Non-pigmented ciliary epithelial cell (primary cell): ENCODE measurements around the gene CCT3.
"Not testable (repeated sequence)": the region's sequence is repeated elsewhere in the genome, so short reads cannot be mapped to it uniquely, and the experiment has no call there.

Source experiments
- DNase-seq: peaks from one replicate; pipeline ENCODE4 v3.0.0-alpha.2; 2010; ENCODE audit warnings: low read depth

Gene CCT3

DNA sequence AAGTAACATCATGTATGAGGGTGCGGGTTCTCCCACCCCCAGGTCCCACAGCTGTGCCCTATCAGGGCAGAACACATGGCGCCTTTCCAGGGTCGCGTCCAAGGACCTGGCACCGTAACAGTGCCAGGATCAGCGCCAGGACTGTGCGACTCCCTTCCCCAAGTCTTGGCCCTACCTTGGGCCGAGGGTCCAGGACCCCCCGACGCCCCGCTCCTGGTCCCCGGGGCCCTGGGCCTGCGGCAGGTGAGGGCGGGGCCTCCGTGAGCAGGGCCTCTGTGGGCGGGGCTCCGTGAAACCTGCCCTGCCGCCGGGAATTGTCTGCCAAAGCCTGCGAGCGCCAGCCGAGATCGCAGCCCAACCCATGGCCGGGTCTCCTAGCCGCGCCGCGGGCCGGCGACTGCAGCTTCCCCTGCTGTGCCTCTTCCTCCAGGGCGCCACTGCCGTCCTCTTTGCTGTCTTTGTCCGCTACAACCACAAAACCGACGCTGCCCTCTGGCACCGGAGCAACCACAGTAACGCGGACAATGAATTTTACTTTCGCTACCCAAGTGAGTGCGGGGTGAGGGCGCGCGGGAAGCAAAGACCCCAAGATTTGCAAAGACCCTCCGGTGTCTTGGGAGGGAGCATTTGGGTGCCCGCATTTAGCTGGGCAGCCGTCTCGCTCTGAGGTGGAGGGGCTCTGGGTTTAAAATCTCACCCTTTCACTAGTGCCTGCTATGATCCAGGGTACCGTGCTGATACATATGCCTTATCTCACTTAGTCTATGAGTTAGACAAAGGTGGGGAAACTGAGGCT lies 31.0 kb upstream of the CCT3 start, which contains the start of gene RHBG:
Gene RHBG (plus strand): TSS at position 323 of the 796 bp plus-strand sequence. CDS start 39 bp downstream, at position 362.
- no peak for DNase-seq

DNA sequence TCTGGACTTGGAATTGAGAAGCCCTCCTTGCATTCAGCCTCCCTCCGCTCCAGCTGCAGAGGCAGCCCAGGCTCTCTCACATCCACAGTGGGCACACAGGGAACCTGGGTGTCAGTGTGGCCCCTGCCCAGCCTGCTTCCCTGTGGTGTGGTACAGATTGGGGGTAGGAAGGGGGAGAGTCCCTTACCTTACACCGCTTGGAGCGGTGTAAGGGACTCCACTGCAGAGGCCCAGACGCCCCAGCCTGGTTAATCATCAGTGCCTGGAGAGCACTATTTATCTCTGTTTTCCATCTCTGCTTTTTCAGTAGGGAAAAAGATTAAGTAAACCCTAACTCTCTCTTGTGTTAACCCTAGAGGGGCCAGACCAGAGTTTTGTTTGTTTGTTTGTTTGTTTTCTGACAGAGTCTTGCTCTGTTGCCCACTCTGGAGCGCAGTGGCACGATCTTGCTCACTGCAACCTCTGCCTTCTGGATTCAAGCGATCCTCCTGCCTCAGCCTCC lies 30.1 kb upstream of the CCT3 start:
- DNase-seq: no peak

DNA sequence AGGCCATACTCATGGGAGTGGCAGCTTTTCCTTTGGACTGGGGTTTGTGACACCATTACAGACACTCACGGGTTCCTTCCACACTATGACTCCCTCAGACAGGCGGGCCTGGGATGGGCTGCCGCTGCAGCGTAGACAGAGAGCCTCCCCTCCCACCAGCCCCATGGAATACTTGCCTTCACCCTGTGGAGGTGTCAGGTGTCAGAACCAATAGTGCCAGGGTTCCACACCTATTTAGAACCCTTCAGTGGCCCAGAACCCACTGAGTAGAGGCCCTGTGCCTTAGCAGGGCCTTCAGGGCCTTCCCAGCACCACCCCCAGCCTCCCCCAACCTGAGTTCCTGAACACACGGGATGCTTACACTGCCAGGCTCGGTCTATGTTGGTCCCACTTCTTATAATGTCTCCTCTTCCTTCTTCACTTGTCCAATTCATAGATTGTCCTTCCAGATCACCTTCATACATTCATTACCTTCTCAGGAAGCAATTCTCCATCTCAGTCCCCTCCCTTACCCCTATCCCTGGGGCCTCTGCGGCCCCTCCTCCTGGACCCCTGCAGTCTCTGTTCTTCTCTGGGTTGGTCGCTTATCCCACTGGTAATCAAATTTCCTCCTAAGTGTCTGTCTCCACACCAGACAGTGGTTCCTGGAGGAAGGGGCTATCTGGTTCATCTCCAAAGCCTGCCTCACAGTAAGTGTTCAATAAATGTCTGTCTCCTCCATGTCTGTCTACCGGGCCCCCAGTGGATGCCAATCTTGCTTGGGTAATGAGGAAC lies 29.5 kb upstream of the CCT3 start:
- DNase-seq: no peak

DNA sequence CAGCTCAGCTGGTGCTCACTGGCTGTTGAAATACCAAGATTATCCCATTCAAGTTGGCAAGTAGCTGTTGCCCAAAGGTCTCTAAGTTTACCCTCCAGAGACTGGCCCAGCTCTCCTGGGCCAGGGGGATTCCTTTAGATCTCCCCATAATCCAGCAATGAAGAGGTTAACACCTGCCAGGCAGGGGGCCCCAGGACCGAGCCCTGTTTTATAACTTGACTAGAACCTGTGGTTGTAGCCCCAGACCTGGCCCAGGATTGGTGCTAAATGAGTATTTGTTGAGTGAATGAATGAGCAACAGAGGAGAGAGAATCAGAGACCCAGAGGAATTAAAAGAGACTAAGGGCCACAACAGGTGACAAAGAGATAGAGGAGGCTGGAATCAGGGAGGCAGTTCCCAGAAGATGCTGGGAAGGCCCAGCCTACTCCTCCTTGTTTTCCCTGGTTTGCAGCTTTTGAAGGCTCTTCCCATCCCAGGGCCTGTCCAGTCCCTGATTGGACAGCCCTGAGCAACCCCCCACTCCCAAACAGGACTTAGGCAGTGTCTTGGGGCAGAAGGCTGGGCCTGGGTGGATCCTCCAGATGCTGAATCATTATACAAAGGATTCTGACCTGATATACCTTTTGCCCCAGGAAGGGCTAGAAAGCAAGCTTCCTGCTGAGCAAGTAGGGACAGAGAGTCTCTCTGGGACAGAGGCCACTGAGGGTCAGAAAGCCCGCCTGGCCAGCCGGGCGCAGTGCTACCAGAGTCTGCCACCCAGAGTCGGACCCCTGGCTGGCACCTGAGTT lies 28.5 kb upstream of the CCT3 start:
- no peak for DNase-seq

DNA sequence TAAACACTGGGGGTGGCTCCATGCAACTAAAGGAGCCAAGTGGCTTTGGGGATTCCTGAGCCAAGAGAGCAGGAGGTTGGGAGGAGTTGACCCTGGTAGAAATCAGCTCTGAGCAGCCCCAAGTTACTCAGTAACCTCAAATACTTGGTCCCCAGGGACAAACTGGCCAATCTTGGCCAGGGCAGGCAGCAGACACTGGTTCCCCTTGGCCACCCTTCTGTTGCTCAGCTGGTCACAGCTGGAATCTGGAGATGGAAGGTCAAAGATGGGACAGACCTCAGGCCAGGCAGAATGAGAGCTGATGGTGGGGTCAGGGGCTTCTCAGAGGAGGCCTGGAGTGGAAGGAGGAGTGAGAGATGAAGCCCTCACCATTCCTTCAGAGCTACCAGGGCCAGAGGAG lies 27.7 kb upstream of the CCT3 start:
- DNase-seq: no peak

DNA sequence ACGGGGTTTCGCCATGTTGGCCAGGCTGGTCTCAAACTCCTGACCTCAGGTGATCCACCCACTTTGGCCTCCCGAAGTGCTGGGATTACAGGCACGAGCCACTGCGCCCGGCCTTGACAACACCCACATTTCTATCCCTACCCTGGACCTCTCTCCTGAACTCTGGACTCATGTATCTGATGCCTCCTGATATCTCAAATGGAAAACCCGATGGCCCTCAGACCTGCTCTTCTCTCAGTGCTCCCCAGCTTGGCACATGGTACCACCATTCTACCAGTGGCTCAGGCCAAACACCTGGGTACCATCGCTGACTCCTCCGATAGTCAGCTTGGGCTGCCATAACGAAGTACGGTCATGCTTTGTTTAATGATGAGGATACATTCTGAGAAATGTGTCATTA lies 22.4 kb upstream of the CCT3 start:
- DNase-seq: no peak

DNA sequence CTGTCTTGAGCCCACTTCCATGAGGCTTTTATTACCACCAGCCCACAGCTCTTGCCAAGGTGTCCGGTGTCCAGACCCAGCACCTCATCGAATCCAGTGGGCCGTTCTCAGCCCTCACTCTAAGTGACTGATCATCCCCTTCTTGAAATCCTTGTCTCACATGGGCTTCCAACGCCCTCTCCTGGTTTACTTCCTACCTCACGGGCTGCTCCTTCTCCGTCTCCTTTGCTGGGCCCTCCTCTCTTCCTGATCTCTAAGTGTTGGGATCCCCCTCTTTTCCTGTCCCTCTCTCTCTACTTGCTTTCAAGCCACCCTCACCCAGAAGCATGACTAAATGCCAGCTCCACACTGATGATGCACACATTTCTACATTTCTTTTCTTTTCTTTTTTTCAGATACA lies 21.9 kb upstream of the CCT3 start:
- DNase-seq: no peak

DNA sequence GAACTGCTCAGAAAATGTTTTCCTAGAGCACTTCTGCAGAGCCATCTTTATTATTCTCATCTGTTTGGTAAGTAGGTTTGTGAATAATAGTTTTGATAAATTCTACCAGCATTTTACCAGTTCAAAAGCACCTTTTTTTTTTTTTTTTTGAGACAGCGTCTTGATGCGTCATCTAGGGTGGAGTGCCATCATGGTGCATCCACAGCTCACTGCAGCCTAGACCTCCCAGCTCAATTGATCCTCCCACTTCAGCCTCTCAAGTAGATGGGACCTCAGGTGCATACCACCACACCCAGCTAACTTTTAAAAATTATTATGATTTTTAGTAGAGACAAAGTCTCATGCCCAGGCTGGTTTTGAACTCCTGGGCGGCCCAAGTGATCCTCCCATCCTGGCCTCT lies 21.2 kb upstream of the CCT3 start:
- no peak for DNase-seq

DNA sequence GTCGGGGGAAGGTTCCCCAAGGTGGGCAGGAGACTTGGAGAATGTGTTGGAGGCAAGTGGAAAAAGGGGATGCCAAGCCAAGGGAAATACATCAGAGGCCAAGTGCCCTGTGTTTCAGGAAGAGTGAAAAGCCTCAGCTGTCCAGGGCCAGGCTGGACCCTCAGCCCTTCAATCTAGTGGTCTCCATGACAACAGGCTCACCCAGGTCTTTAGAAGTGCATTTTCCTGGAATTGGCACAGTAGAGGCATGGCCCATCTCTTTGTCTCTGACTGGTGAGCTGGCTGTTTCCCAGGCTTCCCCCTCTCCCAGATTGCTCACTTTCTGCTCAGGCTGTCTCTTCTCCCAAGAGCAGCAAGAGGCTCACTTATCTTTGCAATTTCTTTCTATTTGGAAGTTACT lies 20.5 kb upstream of the CCT3 start:
- DNase-seq: no peak

DNA sequence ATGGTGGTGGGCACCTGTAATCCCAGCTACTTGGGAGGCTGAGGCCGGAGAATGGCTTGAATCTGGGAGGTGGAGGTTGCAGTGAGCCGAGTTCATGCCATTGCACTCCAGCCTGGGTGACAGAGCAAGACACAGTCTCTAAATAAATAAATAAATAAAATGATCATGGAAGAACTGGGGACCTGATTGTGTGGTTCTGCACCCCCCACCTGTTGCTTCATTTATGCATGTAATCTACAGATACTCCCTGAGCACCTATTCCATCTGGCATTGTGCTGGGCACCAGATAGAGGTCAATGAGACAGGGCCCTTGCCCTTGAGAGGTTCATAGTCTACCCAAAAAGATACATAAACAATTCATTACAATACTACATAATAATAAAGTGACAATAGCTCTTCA lies 19.9 kb upstream of the CCT3 start:
- no peak for DNase-seq

DNA sequence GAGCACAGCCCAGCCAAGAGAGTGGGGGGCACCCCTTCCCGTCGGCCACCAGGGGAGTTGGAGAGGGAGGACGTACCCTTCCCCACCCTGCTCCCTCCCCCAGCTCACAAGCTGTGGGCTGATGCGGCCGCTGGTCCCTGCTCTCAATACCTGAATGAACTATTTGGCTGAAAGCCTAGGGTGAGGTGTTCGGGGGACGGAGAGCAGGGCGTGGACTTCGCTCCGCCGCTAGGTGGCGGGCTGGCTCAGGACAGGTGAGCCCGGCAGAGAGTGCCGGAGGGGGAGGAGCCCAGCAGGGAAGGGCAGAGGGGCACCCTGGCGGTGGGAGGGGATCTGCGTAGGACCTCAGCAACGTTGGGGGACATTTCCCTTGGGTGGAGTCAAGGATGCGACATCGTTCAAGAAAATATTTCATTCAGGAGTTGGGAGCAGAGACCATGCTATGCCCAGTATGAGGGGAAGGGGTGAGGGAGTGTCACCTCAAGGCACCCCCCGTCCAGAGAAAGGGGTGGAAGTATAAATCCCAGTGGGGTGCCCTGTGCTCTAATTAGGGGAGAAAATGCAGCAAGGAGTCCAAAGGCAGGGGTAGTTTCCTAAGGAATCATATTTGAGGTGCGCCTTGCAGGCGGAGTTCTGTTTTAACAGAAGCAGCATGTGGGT lies 18.9 kb upstream of the CCT3 start:
- DNase-seq: no peak

DNA sequence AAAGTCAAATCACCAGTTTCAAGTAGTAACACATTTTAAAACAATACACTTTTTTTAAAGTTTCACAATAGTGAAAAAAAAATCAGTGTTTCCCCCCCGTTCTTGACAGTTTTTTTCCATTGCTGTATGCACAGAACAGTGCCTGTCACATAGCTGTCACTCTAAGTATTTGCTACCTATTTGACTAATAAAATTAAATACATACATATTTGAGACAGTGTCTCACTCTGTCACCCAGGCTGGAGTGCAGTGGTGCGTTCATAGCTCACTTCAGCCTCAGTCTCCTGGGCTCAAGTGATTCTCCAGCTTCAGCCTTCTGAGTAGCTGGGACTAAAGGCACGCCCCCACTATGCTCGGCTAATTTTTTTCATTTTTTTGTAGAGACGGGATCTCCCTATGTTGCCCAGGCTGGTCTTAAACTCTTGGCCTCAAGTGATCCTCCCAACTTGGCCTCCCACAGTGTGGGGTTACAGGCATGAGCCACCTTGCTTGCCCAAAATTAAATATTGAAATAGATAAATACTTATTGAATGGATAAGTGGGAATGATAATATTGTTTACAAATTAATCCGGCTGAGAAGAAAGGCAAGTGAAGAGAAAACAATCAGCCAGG lies 18.3 kb upstream of the CCT3 start:
- DNase-seq: no peak

DNA sequence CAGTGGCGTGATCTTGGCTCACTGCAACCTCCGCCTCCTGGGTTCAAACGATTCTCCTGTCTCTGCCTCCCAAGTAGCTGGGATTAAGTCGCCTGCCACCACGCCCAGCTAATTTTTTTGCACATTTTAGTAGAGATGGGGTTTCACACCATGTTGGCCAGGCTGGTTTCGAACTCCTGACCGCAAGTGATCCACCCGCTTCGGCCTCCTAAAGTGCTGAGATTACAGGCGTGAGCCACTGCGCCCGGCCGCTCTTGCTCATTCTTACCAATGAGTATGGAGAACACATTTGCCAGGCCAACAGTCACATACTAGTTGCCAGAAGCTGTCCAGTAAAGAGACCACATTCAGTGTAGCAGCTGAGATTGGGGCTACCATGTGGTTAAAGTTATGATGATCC lies 14.4 kb upstream of the CCT3 start:
- DNase-seq: not testable (repeated sequence)

DNA sequence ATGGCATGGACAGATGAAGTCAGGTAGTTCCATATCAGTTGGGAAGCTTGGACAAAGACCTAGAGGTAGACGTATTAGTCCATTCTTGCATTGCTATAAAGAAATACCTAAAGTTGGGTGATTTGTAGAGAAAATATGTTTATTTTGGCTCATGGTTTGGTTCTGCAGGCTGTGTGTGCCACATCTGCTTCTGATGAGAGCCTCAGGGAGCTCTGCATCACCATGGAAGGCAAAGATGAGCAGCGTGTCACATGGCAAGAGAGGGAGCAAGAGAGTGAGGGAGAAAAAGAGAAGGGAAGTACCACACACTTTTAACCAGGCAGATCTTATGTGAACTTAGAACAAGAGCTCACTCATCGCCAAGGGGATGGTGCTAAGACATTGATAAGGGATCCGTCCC lies 9.2 kb upstream of the CCT3 start:
- no peak for DNase-seq

DNA sequence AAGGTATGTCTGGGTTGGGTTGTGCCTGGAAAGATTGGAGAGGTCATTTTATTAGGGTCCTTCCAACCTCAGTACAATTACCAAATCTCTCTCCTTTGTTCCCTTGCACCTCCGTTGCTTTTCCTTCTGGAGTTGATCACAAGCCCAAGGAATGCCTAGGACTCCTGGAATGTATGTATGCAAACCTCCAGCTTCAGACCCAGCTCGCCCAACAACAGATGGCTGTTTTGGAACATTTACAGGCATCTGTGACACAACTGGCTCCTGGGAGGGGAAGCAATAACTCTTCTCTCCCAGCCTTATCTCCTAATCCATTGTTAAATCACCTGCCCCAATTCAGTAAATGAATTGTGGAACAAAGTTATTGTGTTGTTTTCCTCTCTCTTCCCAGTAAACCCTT lies 8.5 kb upstream of the CCT3 start:
- DNase-seq: no peak

DNA sequence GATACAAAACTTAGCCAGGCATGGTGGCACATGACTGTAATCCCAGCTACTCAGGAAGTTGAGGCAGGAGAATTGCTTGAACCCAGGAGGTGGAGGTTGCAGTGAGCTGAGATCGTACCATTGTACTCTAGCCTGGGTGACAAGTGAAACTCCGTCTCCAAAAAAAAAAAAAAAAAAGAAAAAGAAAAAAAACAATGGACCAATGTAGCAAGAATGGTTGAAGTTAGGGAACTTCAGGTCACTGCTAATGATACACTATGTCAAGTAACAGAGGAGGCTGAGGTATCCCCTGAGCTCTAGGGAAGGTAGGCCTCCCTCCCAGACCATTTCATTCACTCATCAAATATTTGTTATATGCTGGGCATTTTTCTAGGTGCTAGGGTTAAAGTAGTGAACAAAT lies 7.9 kb upstream of the CCT3 start:
- DNase-seq: not testable (repeated sequence)

DNA sequence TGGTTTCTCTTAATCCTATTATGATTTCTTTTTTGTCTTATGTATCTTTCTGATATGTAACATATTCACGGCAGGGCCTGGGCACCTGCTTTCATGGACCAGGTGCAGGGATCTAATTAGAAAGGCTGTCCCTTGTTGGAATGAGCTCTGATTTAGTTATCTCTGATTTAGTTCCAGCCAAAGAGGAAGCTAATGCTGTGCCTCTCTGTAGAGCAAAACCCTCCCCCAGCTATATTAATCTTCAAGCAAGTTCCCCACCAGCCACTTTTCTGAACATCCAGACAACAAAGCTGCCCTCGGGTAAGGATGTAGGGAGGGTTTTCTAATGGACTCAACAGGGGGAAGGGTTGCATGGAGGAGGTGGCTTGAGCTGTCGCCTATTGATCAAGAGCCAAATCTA lies 6.3 kb upstream of the CCT3 start:
- DNase-seq: no peak

DNA sequence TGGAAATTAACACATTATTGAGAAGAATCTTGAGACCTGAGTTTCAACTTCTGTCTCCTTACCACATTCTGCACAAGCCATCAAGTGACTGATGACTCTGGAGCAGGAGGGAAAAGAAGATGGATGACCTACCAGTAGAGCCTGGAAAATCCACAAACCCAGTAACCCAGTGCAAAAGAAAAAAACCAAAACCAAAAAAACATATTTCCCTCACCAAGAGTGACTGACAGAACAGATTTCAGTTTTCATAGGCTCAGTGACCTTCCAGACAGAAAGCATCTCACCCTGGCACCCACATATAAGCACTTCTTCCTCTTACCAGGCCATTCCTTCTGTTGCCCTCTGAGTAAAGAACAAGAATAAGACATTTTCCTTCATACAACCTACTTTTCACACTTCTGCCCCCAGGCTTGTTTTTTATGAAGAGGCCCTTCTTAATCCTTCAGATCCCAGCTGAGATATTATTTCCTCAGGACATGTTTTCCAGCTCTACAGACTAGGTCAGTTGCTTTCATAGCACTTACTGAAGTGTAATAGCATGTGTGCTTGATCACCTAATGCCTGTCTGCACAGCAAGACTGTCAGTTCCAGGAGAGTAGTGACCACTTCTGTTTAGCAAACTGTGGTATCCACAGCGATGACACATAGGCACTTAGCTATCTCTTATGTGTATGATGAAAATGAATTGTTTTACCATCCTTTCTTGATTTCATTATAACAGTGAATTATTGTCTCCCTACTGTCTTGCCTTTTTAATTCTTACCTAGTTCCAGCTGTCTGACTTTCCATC lies 4.3 kb upstream of the CCT3 start:
- DNase-seq: no peak

DNA sequence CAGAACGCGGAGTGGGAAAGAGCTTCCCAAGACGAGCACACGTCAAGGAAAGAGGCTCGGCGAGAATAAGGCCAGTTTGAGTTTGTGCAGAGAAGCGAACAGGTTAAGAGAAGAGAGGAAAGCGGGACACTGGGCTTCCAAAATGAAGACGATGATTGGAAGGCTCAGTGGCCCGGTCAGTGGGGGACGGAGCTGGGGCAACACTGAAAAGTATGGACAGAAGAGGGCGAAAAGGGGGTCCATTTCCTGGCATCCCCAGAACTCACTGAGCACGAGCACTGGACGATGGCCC lies 258 bp downstream of the CCT3 start:
- DNase-seq: no peak

DNA sequence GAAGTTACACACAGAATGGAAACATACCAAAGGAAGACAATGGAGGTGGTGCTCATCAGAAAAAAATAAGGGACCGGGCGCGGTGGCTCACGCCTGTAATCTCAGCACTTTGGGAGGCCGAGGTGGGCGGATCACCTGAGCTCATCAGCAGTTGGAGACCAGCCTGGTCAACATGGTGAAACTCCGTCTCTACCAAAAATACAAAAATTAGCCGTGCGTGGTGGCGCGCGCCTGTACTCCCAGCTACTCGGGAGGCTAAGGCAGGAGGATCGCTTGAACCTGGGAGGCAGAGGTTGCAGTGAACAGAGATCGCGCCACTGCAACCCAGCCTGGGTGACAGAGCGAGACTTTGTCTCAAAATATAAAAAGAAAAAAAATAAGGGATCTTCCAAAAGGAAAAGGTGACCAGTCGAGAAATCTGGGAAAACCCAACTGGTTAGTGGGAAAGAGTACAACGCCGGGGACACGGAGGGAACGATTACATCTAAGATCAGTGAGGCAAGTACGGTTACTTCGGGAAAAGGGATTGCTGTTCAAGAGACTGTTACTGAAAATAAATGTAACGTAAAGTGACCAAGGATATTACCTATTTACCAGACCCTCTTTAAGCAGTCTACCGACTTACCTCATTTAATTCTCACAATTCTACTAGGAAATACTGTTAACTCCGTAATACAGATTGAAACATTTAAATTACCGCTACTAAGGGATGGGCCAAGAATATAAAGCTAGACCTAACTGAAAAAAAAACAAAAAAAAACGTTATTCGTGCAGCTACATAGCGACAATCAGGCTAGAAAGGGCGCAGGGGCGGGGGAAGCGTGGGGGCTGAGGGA lies 822 bp downstream of the CCT3 start:
- DNase-seq: no peak
